ENCODE measurements around the gene AHCYL2. TPM values are rescaled to one million over a fixed set of nuclear protein-coding genes. Genes with fewer than 3 reads are reported as not detected.
A peak's percentile ranks its signal among the peaks of the same experiment; 100 is the strongest.

AHCYL2 gene
- total RNA-seq, 1 experiment from 2014 or later = 25.6 TPM

GRCh38 chr7:129311429-129311828 lies 86.6 kb downstream of the AHCYL2 start:
- TF ChIP-seq E2F4 (CRISPR knock-in tag; IDR thresholded peaks at IDR 0.05; ENCODE audit: borderline replicate concordance, low read depth) (no peak), HMGA2 (CRISPR knock-in tag; IDR thresholded peaks at IDR 0.05) (no peak), GABPB1 (CRISPR knock-in tag; IDR thresholded peaks at IDR 0.05) (no peak), ZNF317 (CRISPR knock-in tag; IDR thresholded peaks at IDR 0.05; ENCODE audit: borderline replicate concordance, low read depth) (no peak), CTCF (IDR thresholded peaks at IDR 0.05) (no peak), MLX (CRISPR knock-in tag; IDR thresholded peaks at IDR 0.05) (no peak)
- no peak overlapping the region for H3K4me3 Mint-ChIP-seq
- no peaks in the 10 kb centered on the region; the same call in 1 of the 2 replicates for H3K4me1 Mint-ChIP-seq
- ChIA-PET POLR2A (no interaction called here), CTCF (interaction anchor here (0.6 kb wide), 1 partner anchor 24 kb away, joined by 5 read pairs; no protein-coding TSS in a partner anchor)
- no peak overlapping the region for H3K27ac Mint-ChIP-seq
- no peaks in the 10 kb centered on the region for H3K36me3 Mint-ChIP-seq
- H3K27me3 Mint-ChIP-seq (ENCODE audit: low read depth) = no peaks in the 10 kb centered on the region
- no peak for ATAC-seq
- no peak for DNase-seq (ENCODE audit: low spot score)
- no peaks in the 10 kb centered on the region for H3K9me3 Mint-ChIP-seq

- Mint-ChIP-seq H3K9me3 (no peaks in the 10 kb centered on the region), H3K4me3 (no peak overlapping the region), H3K27me3 (ENCODE audit: low read depth) (no peaks in the 10 kb centered on the region), H3K27ac (no peak overlapping the region), H3K36me3 (no peaks in the 10 kb centered on the region), H3K4me1 (no peaks in the 10 kb centered on the region; the same call in none of the 2 replicates)
- TF ChIP-seq TEAD1 (CRISPR knock-in tag; IDR thresholded peaks at IDR 0.05) = no peak
- no peak for TF ChIP-seq ZNF232 (CRISPR knock-in tag; IDR thresholded peaks at IDR 0.05)
- TF ChIP-seq CBFB (CRISPR knock-in tag; IDR thresholded peaks at IDR 0.05; ENCODE audit: low read depth) = no peak
- ATAC-seq (no peak), DNase-seq (ENCODE audit: low spot score) (no peak)
- POLR2A ChIA-PET = interaction anchor here (0.8 kb wide), 1 partner anchor 35 kb away, joined by 3 read pairs; no protein-coding TSS in a partner anchor
- CTCF ChIA-PET = no interaction called here
Measured at GRCh38 chr7:129313282-129313681, 88.5 kb downstream of the AHCYL2 start.

GRCh38 chr7:129315960-129316359 lies 91.1 kb downstream of the AHCYL2 start:
- H3K27me3 Mint-ChIP-seq (ENCODE audit: low read depth) = no peaks in the 10 kb centered on the region
- ChIA-PET POLR2A (no interaction called here), CTCF (no interaction called here)
- no peak for DNase-seq (ENCODE audit: low spot score)
- no peak for TF ChIP-seq STAT6 (CRISPR knock-in tag; conservative IDR thresholded peaks at IDR 0.05; ENCODE audit: low read depth)
- H3K9me3 Mint-ChIP-seq = no peaks in the 10 kb centered on the region
- no peaks in the 10 kb centered on the region; the same call in none of the 2 replicates for H3K4me1 Mint-ChIP-seq
- H3K4me3 Mint-ChIP-seq = no peak overlapping the region
- H3K27ac Mint-ChIP-seq = no peak overlapping the region
- ATAC-seq = no peak
- H3K36me3 Mint-ChIP-seq = no peaks in the 10 kb centered on the region

GRCh38 chr7:129317450-129317849 lies 92.6 kb downstream of the AHCYL2 start:
- peaks cover 3% of the 10 kb centered on the region; the same call in 1 of the 2 replicates for H3K36me3 Mint-ChIP-seq
- no peak overlapping the region for H3K27ac Mint-ChIP-seq
- TF ChIP-seq FOXP4 (CRISPR knock-in tag; IDR thresholded peaks at IDR 0.05) = no peak
- TF ChIP-seq KAT7 (CRISPR knock-in tag; IDR thresholded peaks at IDR 0.05; ENCODE audit: borderline replicate concordance) = no peak
- TF ChIP-seq ZNF396 (CRISPR knock-in tag; IDR thresholded peaks at IDR 0.05; ENCODE audit: borderline replicate concordance) = no peak
- no peak for TF ChIP-seq RELA (CRISPR knock-in tag; IDR thresholded peaks at IDR 0.05; ENCODE audit: borderline replicate concordance)
- no peak for TF ChIP-seq ESRRA (CRISPR knock-in tag; IDR thresholded peaks at IDR 0.05; ENCODE audit: borderline replicate concordance)
- TF ChIP-seq FOXJ3 (CRISPR knock-in tag; IDR thresholded peaks at IDR 0.05; ENCODE audit: borderline replicate concordance) = no peak
- no peak for TF ChIP-seq TEAD4 (CRISPR knock-in tag; IDR thresholded peaks at IDR 0.05)
- TF ChIP-seq MLX (CRISPR knock-in tag; IDR thresholded peaks at IDR 0.05) = no peak
- TF ChIP-seq PREB (CRISPR knock-in tag; IDR thresholded peaks at IDR 0.05; ENCODE audit: borderline replicate concordance) = no peak

More at GRCh38 chr7:129317450-129317849, 92.6 kb downstream of the AHCYL2 start:
- DNase-seq (ENCODE audit: low spot score) (no peak), ATAC-seq (peak; percentile 65)
- ChIA-PET CTCF (interaction anchor here (0.9 kb wide), 1 partner anchor 19 kb away, joined by 3 read pairs; no protein-coding TSS in a partner anchor), POLR2A (no interaction called here)
- Mint-ChIP-seq H3K27me3 (ENCODE audit: low read depth) (no peaks in the 10 kb centered on the region), H3K4me3 (no peak overlapping the region), H3K9me3 (no peaks in the 10 kb centered on the region), H3K4me1 (no peaks in the 10 kb centered on the region; the same call in none of the 2 replicates)
